Trophoblast cell (in vitro differentiated cells and primary cell): Measurements from ENCODE around the gene PGD.

Source experiments
- DNase-seq, 2 donors: peaks; one replicate each; pipeline ENCODE4 v3.0.0-alpha.2; 2016
- H2AFZ ChIP-seq: 2 replicates; pipeline ENCODE4 v1.6.1; 2013; ENCODE audit warnings: low read length, moderate library complexity, mild to moderate bottlenecking; ENCODE audit not compliant: insufficient read depth, poor library complexity
- H2AK5ac ChIP-seq: 2 replicates; pipeline ENCODE4 v1.6.1; 2013; ENCODE audit warnings: mild to moderate bottlenecking, low read length
- H2BK120ac ChIP-seq: 2 replicates; pipeline ENCODE4 v1.6.1; 2013; ENCODE audit warnings: low read length, mild to moderate bottlenecking, moderate library complexity; ENCODE audit not compliant: insufficient read depth, poor library complexity
- H2BK12ac ChIP-seq: 2 replicates; pipeline ENCODE4 v1.6.1; 2013; ENCODE audit warnings: mild to moderate bottlenecking, low read length, moderate library complexity
- H2BK5ac ChIP-seq: 2 replicates; pipeline ENCODE4 v1.6.1; 2013; ENCODE audit warnings: low read length, low read depth, moderate library complexity, mild to moderate bottlenecking; ENCODE audit not compliant: poor library complexity
- H3K14ac ChIP-seq: 2 replicates; pipeline ENCODE4 v1.6.1; 2013; ENCODE audit warnings: mild to moderate bottlenecking, low read length
- H3K18ac ChIP-seq: 2 replicates; pipeline ENCODE4 v1.6.1; 2013; ENCODE audit warnings: mild to moderate bottlenecking, low read length
- H3K23ac ChIP-seq: 2 replicates; pipeline ENCODE4 v1.6.1; 2013; ENCODE audit warnings: low read length
- H3K27ac ChIP-seq: 2 replicates; pipeline ENCODE4 v1.5.1; 2013; ENCODE audit warnings: low read depth, mild to moderate bottlenecking, inconsistent platforms, low read length, moderate library complexity
- H3K27me3 ChIP-seq: 2 replicates; pipeline ENCODE4 v1.6.1; 2013; ENCODE audit warnings: inconsistent platforms, mild to moderate bottlenecking, low read length, moderate library complexity; ENCODE audit not compliant: insufficient read depth
- H3K36me3 ChIP-seq, 2 experiments: 1 replicate in 1 of 2; 2 replicates in 1 of 2; pipeline ENCODE4 v1.6.1; 2013; ENCODE audit warnings: low read length in 2 of 2, mild to moderate bottlenecking in 2 of 2, moderate library complexity in 1 of 2; ENCODE audit not compliant: insufficient read depth in 2 of 2, control insufficient read depth in 1 of 2
- H3K4ac ChIP-seq: 2 replicates; pipeline ENCODE4 v1.6.1; 2013; ENCODE audit warnings: low read depth, mild to moderate bottlenecking, low read length, moderate library complexity
- H3K4me1 ChIP-seq, 2 experiments: 1 replicate in 1 of 2; 2 replicates in 1 of 2; pipeline ENCODE4 v1.6.1; 2013; ENCODE audit warnings: low read length in 2 of 2, mild to moderate bottlenecking in 2 of 2, moderate library complexity in 1 of 2; ENCODE audit not compliant: insufficient read depth in 2 of 2, control insufficient read depth in 1 of 2
- H3K4me2 ChIP-seq: 2 replicates; pipeline ENCODE4 v1.6.1; 2013; ENCODE audit warnings: inconsistent platforms, mild to moderate bottlenecking, low read length, moderate library complexity
- H3K4me3 ChIP-seq: 2 replicates; pipeline ENCODE4 v1.5.1; 2013; ENCODE audit warnings: mild to moderate bottlenecking, low read depth, low read length, inconsistent platforms
- H3K79me1 ChIP-seq: one replicate; pipeline ENCODE4 v1.6.1; 2013; ENCODE audit warnings: low read length
- H3K79me2 ChIP-seq: 2 replicates; pipeline ENCODE4 v1.6.1; 2013; ENCODE audit warnings: low read length, mild to moderate bottlenecking; ENCODE audit not compliant: control insufficient read depth, insufficient read depth, poor library complexity
- H3K9ac ChIP-seq: 2 replicates; pipeline ENCODE4 v1.6.1; 2013; ENCODE audit warnings: mild to moderate bottlenecking, low read length
- H3K9me3 ChIP-seq: 2 replicates; pipeline ENCODE4 v1.6.1; 2013; ENCODE audit warnings: low read depth, mild to moderate bottlenecking, control low read depth, inconsistent platforms, low read length; ENCODE audit not compliant: insufficient read depth
- H4K12ac ChIP-seq: 2 replicates; pipeline ENCODE4 v1.6.1; 2013; ENCODE audit warnings: low read depth, mild to moderate bottlenecking, low read length, moderate library complexity
- H4K8ac ChIP-seq: 2 replicates; pipeline ENCODE4 v1.6.1; 2013; ENCODE audit warnings: low read depth, mild to moderate bottlenecking, low read length, moderate library complexity
- H4K91ac ChIP-seq: one replicate; pipeline ENCODE4 v1.6.1; 2013; ENCODE audit warnings: low read depth, mild to moderate bottlenecking, low read length, moderate library complexity
- WGBS: extraction: QIAGEN DNeasy Blood & Tissue Kit; methylation state at CpG from one replicate; pipeline ENCODE4 v1.1.7; 2013; ENCODE audit warnings: missing lambda C conversion rate; ENCODE audit not compliant: insufficient read length, insufficient coverage; ENCODE audit errors: extremely low coverage; 5-methylcytosine and 5-hydroxymethylcytosine counted together

Gene PGD

GRCh38 chr1:10434590-10434989, 35.7 kb downstream of the PGD start:
- no peaks in the 10 kb centered on the region for H3K27me3 ChIP-seq

DNA sequence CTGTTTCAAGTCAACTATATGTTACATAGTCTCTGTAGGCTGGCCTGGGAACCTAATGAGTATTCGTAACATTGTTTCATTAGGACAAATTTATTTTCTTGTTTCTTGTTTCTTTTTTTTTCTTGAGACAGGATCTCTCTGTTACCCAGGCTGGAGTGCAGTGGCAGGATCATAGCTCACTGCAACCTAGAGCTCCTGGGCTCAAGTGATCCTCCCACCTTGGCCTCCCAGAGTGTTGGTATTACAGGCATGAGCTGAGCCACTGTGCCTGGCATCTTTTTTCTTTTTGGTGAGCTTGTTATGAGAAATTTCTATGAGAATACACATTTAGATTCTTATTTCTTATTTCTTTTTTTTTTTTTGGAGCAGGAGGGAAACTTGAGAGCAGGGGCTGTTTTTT, 38.2 kb downstream of the PGD start:
- H3K9ac ChIP-seq, result no peak overlapping the region
- H3K36me3 ChIP-seq, result peaks cover 0 to 2% of the 10 kb centered on the region in 2 experiments
- no peaks in the 10 kb centered on the region for H3K27me3 ChIP-seq
- H2BK12ac ChIP-seq, result no peak overlapping the region
- H3K27ac ChIP-seq, result no peak overlapping the region
- H3K4me2 ChIP-seq, result no peak overlapping the region
- H3K4me3 ChIP-seq, result no peak overlapping the region
- no peak overlapping the region for H3K4ac ChIP-seq
- H3K18ac ChIP-seq, result no peak overlapping the region
- no peak overlapping the region for H4K8ac ChIP-seq
- peaks cover 3 to 4% of the 10 kb centered on the region in 2 experiments for H3K4me1 ChIP-seq
- no peak for DNase-seq
- WGBS, result no CpG with 5 or more reads among the region's 1 CpG
- H2BK120ac ChIP-seq, result no peak overlapping the region
- H3K9me3 ChIP-seq, result no peaks in the 10 kb centered on the region
- no peaks in the 10 kb centered on the region for H3K79me2 ChIP-seq
- H3K79me1 ChIP-seq, result no peaks in the 10 kb centered on the region
- no peak overlapping the region for H4K12ac ChIP-seq
- H4K91ac ChIP-seq, result no peak overlapping the region
- H2BK5ac ChIP-seq, result no peak overlapping the region
- H3K14ac ChIP-seq, result no peak overlapping the region
- no peak overlapping the region for H2AFZ ChIP-seq
- H2AK5ac ChIP-seq, result no peak overlapping the region
- no peak overlapping the region for H3K23ac ChIP-seq

More at GRCh38 chr1:10434590-10434989, 35.7 kb downstream of the PGD start:
- H3K14ac ChIP-seq, result no peak overlapping the region
- H2AFZ ChIP-seq, result no peak overlapping the region
- no peak overlapping the region for H4K12ac ChIP-seq
- H3K79me2 ChIP-seq, result no peaks in the 10 kb centered on the region
- no peak overlapping the region for H3K18ac ChIP-seq
- no peak overlapping the region for H4K8ac ChIP-seq
- H2BK120ac ChIP-seq, result no peak overlapping the region
- no peak overlapping the region for H2BK5ac ChIP-seq
- no peaks in the 10 kb centered on the region for H3K9me3 ChIP-seq
- no peak overlapping the region for H4K91ac ChIP-seq
- peaks cover 6 to 10% of the 10 kb centered on the region in 2 experiments for H3K4me1 ChIP-seq
- H3K9ac ChIP-seq, result no peak overlapping the region
- no peak overlapping the region for H3K4ac ChIP-seq
- no peak overlapping the region for H3K23ac ChIP-seq
- H3K79me1 ChIP-seq, result peaks cover 7% of the 10 kb centered on the region
- H2BK12ac ChIP-seq, result no peak overlapping the region
- no CpG with 5 or more reads among the region's 5 CpGs for WGBS
- H2AK5ac ChIP-seq, result no peak overlapping the region
- no peak for DNase-seq
- no peak overlapping the region for H3K27ac ChIP-seq
- no peak overlapping the region for H3K4me2 ChIP-seq
- no peaks in the 10 kb centered on the region for H3K36me3 ChIP-seq
- H3K4me3 ChIP-seq, result no peak overlapping the region

GRCh38 chr1:10438677-10439163, 39.9 kb downstream of the PGD start:
- H2BK120ac ChIP-seq, result no peak overlapping the region
- no peak overlapping the region for H3K23ac ChIP-seq
- H3K27ac ChIP-seq, result no peak overlapping the region
- no peak overlapping the region for H2AK5ac ChIP-seq
- no peak overlapping the region for H3K4me3 ChIP-seq
- DNase-seq, result no peak
- H3K4me1 ChIP-seq, result peaks cover 3 to 4% of the 10 kb centered on the region in 2 experiments
- WGBS, result no CpG with 5 or more reads among the region's 7 CpGs
- H3K4ac ChIP-seq, result no peak overlapping the region
- H3K14ac ChIP-seq, result no peak overlapping the region
- H4K12ac ChIP-seq, result no peak overlapping the region
- H3K79me2 ChIP-seq, result no peaks in the 10 kb centered on the region
- no peaks in the 10 kb centered on the region for H3K27me3 ChIP-seq
- no peak overlapping the region for H3K9ac ChIP-seq
- H3K9me3 ChIP-seq, result no peaks in the 10 kb centered on the region
- peaks cover 0 to 2% of the 10 kb centered on the region in 2 experiments for H3K36me3 ChIP-seq
- no peak overlapping the region for H3K4me2 ChIP-seq
- H4K91ac ChIP-seq, result no peak overlapping the region
- no peak overlapping the region for H2BK5ac ChIP-seq
- H2AFZ ChIP-seq, result no peak overlapping the region
- H4K8ac ChIP-seq, result no peak overlapping the region
- H3K18ac ChIP-seq, result no peak overlapping the region
- no peak overlapping the region for H2BK12ac ChIP-seq
- no peaks in the 10 kb centered on the region for H3K79me1 ChIP-seq

DNA sequence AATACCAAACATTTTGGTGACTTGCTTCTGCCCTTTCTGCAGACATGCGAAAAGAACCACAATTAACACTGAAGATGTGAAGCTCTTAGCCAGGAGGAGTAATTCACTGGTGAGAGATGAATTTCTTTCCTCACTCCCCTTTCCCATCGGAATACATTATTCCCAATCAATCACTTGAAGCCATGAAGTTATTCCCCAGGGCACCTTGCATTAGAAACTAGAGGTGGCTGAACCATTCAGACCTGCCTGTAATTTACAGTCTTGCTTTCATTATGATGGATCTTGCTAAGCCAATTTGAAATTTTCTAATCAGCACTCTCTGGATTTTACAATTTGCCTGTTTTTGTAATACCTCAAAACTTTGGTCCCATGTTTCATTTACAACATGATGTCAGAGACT, 41.4 kb downstream of the PGD start:
- Histone ChIP-seq H2AFZ (no peak overlapping the region), H2BK12ac (no peak overlapping the region), H3K4me1 (peaks cover 3 to 4% of the 10 kb centered on the region in 2 experiments), H4K12ac (no peak overlapping the region), H3K79me2 (no peaks in the 10 kb centered on the region), H3K9ac (no peak overlapping the region), H3K4me3 (no peak overlapping the region), H3K18ac (no peak overlapping the region), H3K9me3 (no peaks in the 10 kb centered on the region), H3K4me2 (no peak overlapping the region), H4K8ac (no peak overlapping the region), H2BK120ac (no peak overlapping the region), H2AK5ac (no peak overlapping the region), H3K79me1 (no peaks in the 10 kb centered on the region), H3K14ac (no peak overlapping the region), H4K91ac (no peak overlapping the region), H3K36me3 (peaks cover 0 to 2% of the 10 kb centered on the region in 2 experiments), H3K27ac (no peak overlapping the region), H3K23ac (no peak overlapping the region), H3K27me3 (no peaks in the 10 kb centered on the region), H2BK5ac (no peak overlapping the region), H3K4ac (no peak overlapping the region)
- no peak for DNase-seq
- no CpG with 5 or more reads among the region's 2 CpGs for WGBS
